Muscle of leg (tissue), 11 donors: ENCODE results near the gene PUS7. TPM values are rescaled to one million over a fixed set of nuclear protein-coding genes. Genes with fewer than 3 reads are reported as not detected.
A peak's percentile ranks its signal among the peaks of the same experiment; 100 is the strongest.

ENCODE experiments used
- DNase-seq: peaks from one replicate; pipeline ENCODE4 v3.0.0; 2013
- H3K27ac ChIP-seq: one replicate; pipeline ENCODE4 v1.5.1; 2013; ENCODE audit warnings: mild to moderate bottlenecking, low read length, control low read depth
- H3K27me3 ChIP-seq: one replicate; pipeline ENCODE4 v1.6.1; 2013; ENCODE audit warnings: low read length; ENCODE audit not compliant: control insufficient read depth, insufficient read depth
- H3K36me3 ChIP-seq: one replicate; pipeline ENCODE4 v1.6.1; 2013; ENCODE audit warnings: low read length; ENCODE audit not compliant: control insufficient read depth, insufficient read depth
- H3K4me1 ChIP-seq: one replicate; pipeline ENCODE4 v1.6.1; 2013; ENCODE audit warnings: low read length; ENCODE audit not compliant: control insufficient read depth, insufficient read depth
- H3K4me3 ChIP-seq: one replicate; pipeline ENCODE4 v1.5.1; 2013; ENCODE audit warnings: low read length, control low read depth
- H3K9me3 ChIP-seq: replicated peaks from 2 replicates; pipeline ENCODE4 v1.6.1; 2013; ENCODE audit warnings: low read depth, low read length; ENCODE audit not compliant: control insufficient read depth
- WGBS: methylation state at CpG from one replicate; pipeline ENCODE4 v1.1.5; 2013; ENCODE audit warnings: missing lambda C conversion rate; ENCODE audit not compliant: insufficient coverage; 5-methylcytosine and 5-hydroxymethylcytosine counted together
- polyA plus RNA-seq, 8 donors: library from polyadenylated mRNA; unstranded; fragments of 120-200 nt; gene quantifications; one replicate each; pipeline versions ENCODE4 v1.2.1 to v1.2.3, GENCODE V29; 2013; ENCODE audit warnings: inconsistent platforms in 1 of 8, low replicate concordance in 1 of 8; ENCODE audit not compliant: insufficient read length in 8 of 8, insufficient read depth in 1 of 8
- total RNA-seq: library from RNA; stranded (reverse); fragments of 120-200 nt; gene quantifications from one replicate; pipeline ENCODE4 v1.2.4, GENCODE V29; 2013

The PUS7 gene
- total and polyA plus RNA-seq, 9 donors = 8.6 to 16.2 (median 12.1) TPM

GRCh38 chr7:105512415-105512814 is 9.7 kb downstream of the PUS7 start:
- 85% methylated on average over 3 of the region's 4 CpGs for WGBS
- Histone ChIP-seq H3K36me3 (peaks cover 8% of the 10 kb centered on the region), H3K4me1 (no peaks in the 10 kb centered on the region), H3K4me3 (no peak overlapping the region), H3K27me3 (no peaks in the 10 kb centered on the region), H3K27ac (no peak overlapping the region), H3K9me3 (no peaks in the 10 kb centered on the region)
- DNase-seq = no peak

GRCh38 chr7:105502173-105502572 is 19.9 kb downstream of the PUS7 start:
- H3K9me3 ChIP-seq = no peaks in the 10 kb centered on the region
- H3K36me3 ChIP-seq = peaks cover 27% of the 10 kb centered on the region

GRCh38 chr7:105497016-105497415 is 25.1 kb downstream of the PUS7 start:
- H3K27ac ChIP-seq = no peak overlapping the region
- no peaks in the 10 kb centered on the region for H3K4me1 ChIP-seq
- H3K36me3 ChIP-seq = peaks cover 18% of the 10 kb centered on the region
- no peaks in the 10 kb centered on the region for H3K9me3 ChIP-seq
- H3K27me3 ChIP-seq = no peaks in the 10 kb centered on the region
- H3K4me3 ChIP-seq = no peak overlapping the region
- no CpG with 5 or more reads among the region's 5 CpGs for WGBS
- no peak for DNase-seq

More at GRCh38 chr7:105502173-105502572, 19.9 kb downstream of the PUS7 start:
- DNase-seq = no peak
- no peak overlapping the region for H3K27ac ChIP-seq
- H3K27me3 ChIP-seq = no peaks in the 10 kb centered on the region
- WGBS = 81% methylated on average over 7 of the region's 9 CpGs
- no peaks in the 10 kb centered on the region for H3K4me1 ChIP-seq
- H3K4me3 ChIP-seq = no peak overlapping the region

GRCh38 chr7:105496521-105496920 is 25.6 kb downstream of the PUS7 start:
- Histone ChIP-seq H3K4me1 (no peaks in the 10 kb centered on the region), H3K27me3 (no peaks in the 10 kb centered on the region), H3K4me3 (no peak overlapping the region), H3K9me3 (no peaks in the 10 kb centered on the region), H3K36me3 (peaks cover 16% of the 10 kb centered on the region), H3K27ac (no peak overlapping the region)
- DNase-seq = no peak
- WGBS = no CpG with 5 or more reads among the region's 2 CpGs

- H3K27ac ChIP-seq = no peak overlapping the region
- H3K9me3 ChIP-seq = no peaks in the 10 kb centered on the region
- peaks cover 11% of the 10 kb centered on the region for H3K36me3 ChIP-seq
- H3K27me3 ChIP-seq = no peaks in the 10 kb centered on the region
- DNase-seq = peak; percentile 62
- WGBS = 57% methylated on average over 1 of the region's 5 CpGs
- no peaks in the 10 kb centered on the region for H3K4me1 ChIP-seq
- H3K4me3 ChIP-seq = no peak overlapping the region
Measured at GRCh38 chr7:105493923-105494315, 28.2 kb downstream of the PUS7 start.

- H3K36me3 ChIP-seq = peaks cover 9% of the 10 kb centered on the region
- no peaks in the 10 kb centered on the region for H3K27me3 ChIP-seq
- H3K4me1 ChIP-seq = no peaks in the 10 kb centered on the region
- no peak overlapping the region for H3K27ac ChIP-seq
- 57% methylated on average over 3 of the region's 7 CpGs for WGBS
- DNase-seq = no peak
- H3K9me3 ChIP-seq = no peaks in the 10 kb centered on the region
- H3K4me3 ChIP-seq = no peak overlapping the region
Measured at GRCh38 chr7:105493196-105493922, 28.7 kb downstream of the PUS7 start.

- peaks cover 4% of the 10 kb centered on the region for H3K4me1 ChIP-seq
- WGBS = 100% methylated on average over 1 of the region's 3 CpGs
- DNase-seq = no peak
- no peak overlapping the region for H3K4me3 ChIP-seq
- H3K9me3 ChIP-seq = no peaks in the 10 kb centered on the region
- no peak overlapping the region for H3K27ac ChIP-seq
- H3K27me3 ChIP-seq = no peaks in the 10 kb centered on the region
- peaks cover 21% of the 10 kb centered on the region for H3K36me3 ChIP-seq
Measured at GRCh38 chr7:105489409-105489808, 32.7 kb downstream of the PUS7 start.

- Histone ChIP-seq H3K4me3 (no peak overlapping the region), H3K27me3 (no peaks in the 10 kb centered on the region), H3K9me3 (no peaks in the 10 kb centered on the region), H3K27ac (no peak overlapping the region), H3K4me1 (peaks cover 4% of the 10 kb centered on the region), H3K36me3 (peaks cover 21% of the 10 kb centered on the region)
- peak; percentile 68 for DNase-seq
- WGBS = no CpG with 5 or more reads among the region's 6 CpGs
Measured at GRCh38 chr7:105487579-105488571, 34.2 kb downstream of the PUS7 start.

- no peaks in the 10 kb centered on the region for H3K9me3 ChIP-seq
- WGBS = no CpG with 5 or more reads among the region's 4 CpGs
- DNase-seq = no peak
- H3K27me3 ChIP-seq = no peaks in the 10 kb centered on the region
- peaks cover 18% of the 10 kb centered on the region for H3K36me3 ChIP-seq
- no peak overlapping the region for H3K4me3 ChIP-seq
- no peak overlapping the region for H3K27ac ChIP-seq
- H3K4me1 ChIP-seq = no peaks in the 10 kb centered on the region
Measured at GRCh38 chr7:105480931-105481330, 41.1 kb downstream of the PUS7 start.

GRCh38 chr7:105478606-105479005 is 43.5 kb downstream of the PUS7 start:
- Histone ChIP-seq H3K27ac (no peak overlapping the region), H3K4me3 (no peak overlapping the region), H3K9me3 (no peaks in the 10 kb centered on the region), H3K4me1 (no peaks in the 10 kb centered on the region), H3K36me3 (peaks cover 14% of the 10 kb centered on the region), H3K27me3 (no peaks in the 10 kb centered on the region)
- DNase-seq = no peak
- WGBS = 80% methylated on average over 1 of the region's 5 CpGs
